GM23248 (cell line): ENCODE results near the gene PCCA. TPM values are rescaled to one million over a fixed set of nuclear protein-coding genes. Genes with fewer than 3 reads are reported as not detected.

ENCODE experiments used
- DNase-seq: peaks from one replicate; pipeline ENCODE4 v3.0.0-alpha.2; 2015
- H2AFZ ChIP-seq: fragments of 200-600 bp; sonication (generic); 2 replicates; pipeline ENCODE4 v1.6.1; 2016; ENCODE audit warnings: antibody characterized with exemption
- H3F3A ChIP-seq: fragments of 200-600 bp; sonication (generic); 2 replicates; pipeline ENCODE4 v1.6.1; 2016; ENCODE audit warnings: mild to moderate bottlenecking, antibody characterized with exemption, mixed run types; ENCODE audit not compliant: insufficient read depth
- H3K27ac ChIP-seq: fragments of 200-600 bp; sonication (generic); 2 replicates; pipeline ENCODE4 v1.5.1; 2016; ENCODE audit warnings: mild to moderate bottlenecking
- H3K27me3 ChIP-seq: fragments of 200-600 bp; sonication (generic); replicated peaks from 2 replicates; pipeline ENCODE4 v1.6.1; 2016; ENCODE audit warnings: mild to moderate bottlenecking; ENCODE audit not compliant: insufficient read depth
- H3K36me3 ChIP-seq: fragments of 200-600 bp; sonication (generic); 2 replicates; pipeline ENCODE4 v1.6.1; 2016; ENCODE audit warnings: low read depth, mild to moderate bottlenecking
- H3K4me1 ChIP-seq: fragments of 200-600 bp; sonication (generic); 2 replicates; pipeline ENCODE4 v1.6.1; 2016; ENCODE audit warnings: mild to moderate bottlenecking; ENCODE audit not compliant: insufficient read depth
- H3K4me2 ChIP-seq: fragments of 200-600 bp; sonication (generic); one replicate; pipeline ENCODE4 v1.6.1; 2016; ENCODE audit warnings: mild to moderate bottlenecking; ENCODE audit not compliant: unreplicated experiment
- H3K4me3 ChIP-seq: fragments of 200-600 bp; sonication (generic); 2 replicates; pipeline ENCODE4 v1.5.1; 2016; ENCODE audit warnings: mild to moderate bottlenecking
- H3K79me2 ChIP-seq: fragments of 200-600 bp; sonication (generic); 2 replicates; pipeline ENCODE4 v1.6.1; 2016; ENCODE audit warnings: mild to moderate bottlenecking; ENCODE audit not compliant: insufficient read depth
- H3K9ac ChIP-seq: fragments of 200-600 bp; sonication (generic); 2 replicates; pipeline ENCODE4 v1.6.1; 2016; ENCODE audit warnings: mild to moderate bottlenecking
- H3K9me2 ChIP-seq: fragments of 200-600 bp; sonication (generic); 2 replicates; pipeline ENCODE4 v1.6.1; 2016; ENCODE audit warnings: mixed run types, mild to moderate bottlenecking, moderate library complexity; ENCODE audit not compliant: insufficient read depth
- H3K9me3 ChIP-seq: fragments of 200-600 bp; sonication (generic); one replicate; pipeline ENCODE4 v1.6.1; 2017; ENCODE audit warnings: low read depth
- H4K20me1 ChIP-seq: fragments of 200-600 bp; sonication (generic); 2 replicates; pipeline ENCODE4 v1.6.0; 2016; ENCODE audit not compliant: insufficient read depth
- EZH2 ChIP-seq: fragments of 200-600 bp; sonication (generic); IDR thresholded peaks from 2 replicates; pipeline ENCODE4 v1.6.1; 2018; ENCODE audit warnings: antibody characterized with exemption, mild to moderate bottlenecking; ENCODE audit not compliant: insufficient read depth, poor library complexity, severe bottlenecking
- EZH2phosphoT487 ChIP-seq: fragments of 200-600 bp; sonication (generic); IDR thresholded peaks from 2 replicates; pipeline ENCODE4 v1.6.1; 2018; ENCODE audit warnings: antibody characterized with exemption, moderate library complexity, mild to moderate bottlenecking, low read depth; ENCODE audit not compliant: insufficient read depth
- WGBS, 2 experiments: methylation state at CpG; one replicate each; pipeline ENCODE4 v1.1.6; 2015 to 2017; ENCODE audit warnings: low lambda C conversion rate in 2 of 2, low coverage in 1 of 2; ENCODE audit errors: missing lambda C conversion rate in 2 of 2; 5-methylcytosine and 5-hydroxymethylcytosine counted together
- in situ Hi-C: fragments of 300-500 bp; cut with MboI; formaldehyde crosslinking; loops from 2 replicates; pipeline ENCODE4 v1.15.0; 2020
- polyA plus RNA-seq: library from polyadenylated mRNA; unstranded; fragments of >200 nt; fragmentation: Nextera tagmentation; extraction: Ambion mirVana; gene quantifications from 2 replicates; pipeline ENCODE4 v1.2.1, GENCODE V29; 2016
- total RNA-seq: library from RNA; depleted of rRNA; stranded (reverse); fragments of >200 nt; shearing (Covaris generic); gene quantifications from 2 replicates; pipeline ENCODE4 v1.2.3, GENCODE V29; 2014

The PCCA gene
- total and polyA plus RNA-seq, 2 experiments from 2014 or later, result 9.1 to 9.6 TPM

GRCh38 chr13:100341327-100341726, 252.4 kb downstream of the PCCA start:
- DNase-seq, result no peak
- H3K79me2 ChIP-seq, result no peaks in the 10 kb centered on the region
- TF ChIP-seq EZH2, result no peak
- TF ChIP-seq EZH2phosphoT487, result no peak
- 98 to 100% methylated on average over 6 of the region's 6 CpGs for WGBS, 2 experiments
- H3K9me3 ChIP-seq, result no peaks in the 10 kb centered on the region
- H3K4me3 ChIP-seq, result no peak overlapping the region
- no peaks in the 10 kb centered on the region for H3K4me1 ChIP-seq
- in situ Hi-C loops, result no loop called here
- no peak overlapping the region for H2AFZ ChIP-seq
- H4K20me1 ChIP-seq, result no peaks in the 10 kb centered on the region
- H3F3A ChIP-seq, result no peaks in the 10 kb centered on the region
- H3K9ac ChIP-seq, result no peak overlapping the region
- no peaks in the 10 kb centered on the region for H3K27me3 ChIP-seq
- H3K4me2 ChIP-seq, result no peak overlapping the region
- no peak overlapping the region for H3K27ac ChIP-seq
- no peaks in the 10 kb centered on the region for H3K36me3 ChIP-seq
- no peaks in the 10 kb centered on the region for H3K9me2 ChIP-seq

GRCh38 chr13:100344544-100344943, 255.7 kb downstream of the PCCA start:
- H3K4me2 ChIP-seq, result no peak overlapping the region
- no peak overlapping the region for H3K4me3 ChIP-seq
- H3K27ac ChIP-seq, result no peak overlapping the region
- H3K36me3 ChIP-seq, result no peaks in the 10 kb centered on the region; the same call in 1 of the 2 replicates
- H3K9me3 ChIP-seq, result no peaks in the 10 kb centered on the region
- no peaks in the 10 kb centered on the region for H3F3A ChIP-seq
- DNase-seq, result no peak
- 93 to 94% methylated on average over 4 of the region's 4 CpGs for WGBS, 2 experiments
- H4K20me1 ChIP-seq, result no peaks in the 10 kb centered on the region
- no peak for TF ChIP-seq EZH2
- TF ChIP-seq EZH2phosphoT487, result no peak
- in situ Hi-C loops, result no loop called here
- H2AFZ ChIP-seq, result no peak overlapping the region
- no peaks in the 10 kb centered on the region for H3K4me1 ChIP-seq
- no peaks in the 10 kb centered on the region for H3K27me3 ChIP-seq
- no peaks in the 10 kb centered on the region for H3K79me2 ChIP-seq
- H3K9me2 ChIP-seq, result no peaks in the 10 kb centered on the region
- H3K9ac ChIP-seq, result no peak overlapping the region

GRCh38 chr13:100347968-100348367, 259.1 kb downstream of the PCCA start:
- no peaks in the 10 kb centered on the region for H3K27me3 ChIP-seq
- H3F3A ChIP-seq, result no peaks in the 10 kb centered on the region
- no peak overlapping the region for H3K4me2 ChIP-seq
- no peaks in the 10 kb centered on the region for H3K4me1 ChIP-seq
- no peak overlapping the region for H3K27ac ChIP-seq
- no peak for DNase-seq
- H3K9me2 ChIP-seq, result no peaks in the 10 kb centered on the region
- no peaks in the 10 kb centered on the region for H3K9me3 ChIP-seq
- H4K20me1 ChIP-seq, result no peaks in the 10 kb centered on the region
- no peak overlapping the region for H3K9ac ChIP-seq
- no peak for TF ChIP-seq EZH2
- no peak for TF ChIP-seq EZH2phosphoT487
- WGBS, 2 experiments, result 79 to 86% methylated on average over 3 of the region's 3 CpGs
- H2AFZ ChIP-seq, result no peak overlapping the region
- H3K36me3 ChIP-seq, result no peaks in the 10 kb centered on the region; the same call in 1 of the 2 replicates
- H3K4me3 ChIP-seq, result no peak overlapping the region
- in situ Hi-C loops, result no loop called here
- no peaks in the 10 kb centered on the region for H3K79me2 ChIP-seq

GRCh38 chr13:100349594-100349993, 260.7 kb downstream of the PCCA start:
- Histone ChIP-seq H3K9me2 (no peaks in the 10 kb centered on the region), H3F3A (no peaks in the 10 kb centered on the region), H4K20me1 (no peaks in the 10 kb centered on the region), H2AFZ (no peak overlapping the region), H3K9me3 (no peaks in the 10 kb centered on the region), H3K27me3 (no peaks in the 10 kb centered on the region), H3K4me1 (no peaks in the 10 kb centered on the region), H3K4me2 (no peak overlapping the region), H3K9ac (no peak overlapping the region), H3K79me2 (no peaks in the 10 kb centered on the region), H3K4me3 (no peak overlapping the region), H3K27ac (no peak overlapping the region), H3K36me3 (no peaks in the 10 kb centered on the region; the same call in 1 of the 2 replicates)
- no peak for DNase-seq
- no peak for TF ChIP-seq EZH2
- TF ChIP-seq EZH2phosphoT487, result no peak
- 56 to 57% methylated on average over 3 of the region's 3 CpGs for WGBS, 2 experiments
- in situ Hi-C loops, result no loop called here

- DNase-seq, result no peak
- Histone ChIP-seq H3K4me3 (no peak overlapping the region), H3K36me3 (no peaks in the 10 kb centered on the region; the same call in 1 of the 2 replicates), H4K20me1 (no peaks in the 10 kb centered on the region), H3K9ac (no peak overlapping the region), H3K4me2 (no peak overlapping the region), H3K9me3 (no peaks in the 10 kb centered on the region), H3K4me1 (no peaks in the 10 kb centered on the region), H3K27ac (no peak overlapping the region), H3K79me2 (no peaks in the 10 kb centered on the region), H3K9me2 (no peaks in the 10 kb centered on the region), H3F3A (no peaks in the 10 kb centered on the region), H3K27me3 (no peaks in the 10 kb centered on the region), H2AFZ (no peak overlapping the region)
- TF ChIP-seq EZH2phosphoT487 (no peak), EZH2 (no peak)
- in situ Hi-C loops, result no loop called here
Observed at GRCh38 chr13:100350601-100351000, 261.7 kb downstream of the PCCA start.
